GM21515 (cell line): ENCODE data around the gene UCMA.

Source experiments
- ATAC-seq: cut with Tn5 transposase; IDR thresholded peaks from one replicate; pipeline ENCODE4 v1.9.1; 2021; ENCODE audit not compliant: unreplicated experiment

The UCMA gene

DNA sequence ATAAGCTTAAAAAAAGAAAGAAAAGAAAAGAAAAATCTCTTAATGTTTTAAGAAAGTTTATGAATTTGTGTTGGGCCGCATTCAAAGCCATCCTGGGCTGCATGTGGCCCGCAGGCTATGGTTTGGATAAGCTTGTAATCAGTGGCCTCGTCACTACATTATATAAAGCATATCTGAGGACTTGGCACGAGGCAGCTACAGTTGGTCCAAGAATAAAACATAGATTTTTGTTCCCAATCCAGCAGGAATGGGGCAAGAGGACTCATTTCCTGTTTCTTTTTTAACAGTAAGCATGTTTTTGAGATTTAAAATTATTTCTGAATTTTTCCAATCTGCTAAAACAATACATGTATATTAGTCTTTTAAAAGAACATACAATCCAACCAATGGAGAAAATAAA is 44.2 kb downstream of the UCMA start:
- ATAC-seq = no peak

GRCh38 chr10:13188593-13188992 is 45.6 kb downstream of the UCMA start:
- no peak for ATAC-seq

GRCh38 chr10:13187135-13187534 is 47.0 kb downstream of the UCMA start:
- ATAC-seq = no peak

GRCh38 chr10:13184730-13185514 is 49.3 kb downstream of the UCMA start:
- ATAC-seq = no peak

GRCh38 chr10:13184276-13184675 is 49.9 kb downstream of the UCMA start:
- no peak for ATAC-seq

GRCh38 chr10:13183625-13184024 is 50.5 kb downstream of the UCMA start:
- ATAC-seq = no peak

- no peak for ATAC-seq
These were observed 51.8 kb downstream of the UCMA start for GRCh38 chr10:13182424-13182823.

- ATAC-seq = no peak
These were observed 53.4 kb downstream of the UCMA start for GRCh38 chr10:13180788-13181187.

DNA sequence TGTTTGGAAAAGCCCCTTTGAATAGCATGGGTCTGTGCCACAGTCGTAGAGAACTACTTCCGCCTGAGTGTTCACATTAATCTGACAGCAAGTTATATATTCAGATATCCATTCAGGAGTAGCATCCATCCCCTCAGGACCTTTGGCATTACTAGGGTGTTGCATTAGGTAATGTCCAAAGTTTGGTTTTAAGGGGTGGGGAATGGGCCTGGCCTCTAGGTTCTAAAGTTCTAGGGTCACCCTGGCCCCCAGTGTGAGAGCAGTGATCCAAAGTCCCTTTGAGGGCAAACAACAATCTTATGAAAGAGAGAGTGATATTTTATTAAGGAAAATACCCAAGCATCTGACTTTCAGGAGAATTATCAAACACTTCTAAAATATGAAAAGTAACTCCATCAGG is 60.6 kb downstream of the UCMA start:
- ATAC-seq = no peak
